IMR-90 (cell line): ENCODE data around the gene SF3A2. TPM values are rescaled to one million over a fixed set of nuclear protein-coding genes. Genes with fewer than 3 reads are reported as not detected.

Source experiments
- ATAC-seq: fragments of 200-7000 bp; cut with Tn5 transposase; 2 replicates; pipeline ENCODE4 v1.9.1; 2020; ENCODE audit warnings: low read depth, mild to moderate bottlenecking, moderate library complexity
- BruUV-seq: library from RNA; stranded (reverse); fragments of 400-500 nt; replicated peaks from 2 replicates; lab custom pipeline; 2021; lab: Mats Ljungman, UMichigan
- CTCF ChIA-PET: fragments of 300-600 bp; formaldehyde crosslinking; extraction: SDS; loops from one replicate; lab custom pipeline; 2021; ENCODE audit warnings: antibody characterized with exemption; lab: Yijun Ruan, JAX
- POLR2A ChIA-PET: fragments of 300-600 bp; sonication (Branson Sonifier 250); formaldehyde crosslinking; loops from one replicate; lab custom pipeline; 2022; ENCODE audit warnings: antibody characterized with exemption; ENCODE audit not compliant: unreplicated experiment; lab: Charles Lee
- DNase-seq: peaks from one replicate; pipeline ENCODE4 v3.0.0; 2013
- H2AFZ ChIP-seq: replicated peaks from 2 replicates; pipeline ENCODE3; 2013; ENCODE audit warnings: low read length, mild to moderate bottlenecking; ENCODE audit not compliant: poor library complexity
- H2AK5ac ChIP-seq: 2 replicates; pipeline ENCODE4 v1.6.1; 2013; ENCODE audit warnings: low read depth, low read length, inconsistent platforms
- H2AK9ac ChIP-seq: replicated peaks from 2 replicates; pipeline ENCODE3; 2013; ENCODE audit warnings: mild to moderate bottlenecking, low read depth, low read length, moderate library complexity; ENCODE audit not compliant: poor library complexity
- H2BK120ac ChIP-seq: 2 replicates; pipeline ENCODE4 v1.6.1; 2013; ENCODE audit warnings: low read depth, low read length, inconsistent platforms
- H2BK15ac ChIP-seq: 3 replicates; pipeline ENCODE4 v1.6.1; 2013; ENCODE audit warnings: low read depth, low read length, inconsistent platforms
- H2BK20ac ChIP-seq: 2 replicates; pipeline ENCODE4 v1.6.1; 2013; ENCODE audit warnings: low read depth, mild to moderate bottlenecking, inconsistent platforms, low read length, moderate library complexity
- H2BK5ac ChIP-seq: 2 replicates; pipeline ENCODE4 v1.6.1; 2013; ENCODE audit warnings: mild to moderate bottlenecking, low read depth, low read length, inconsistent platforms; ENCODE audit not compliant: poor library complexity, severe bottlenecking
- H3K14ac ChIP-seq: replicated peaks from 2 replicates; pipeline ENCODE4 v1.6.1; 2013; ENCODE audit warnings: low read depth, low read length, inconsistent platforms
- H3K18ac ChIP-seq: 2 replicates; pipeline ENCODE4 v1.6.1; 2013; ENCODE audit warnings: low read depth, low read length, control low read depth
- H3K23ac ChIP-seq: 2 replicates; pipeline ENCODE4 v1.6.1; 2013; ENCODE audit warnings: low read depth, low read length, inconsistent platforms
- H3K27ac ChIP-seq: 2 replicates; pipeline ENCODE4 v1.5.1; 2013; ENCODE audit warnings: mild to moderate bottlenecking, control low read depth, low read length; ENCODE audit not compliant: insufficient read depth
- H3K27me3 ChIP-seq: 2 replicates; pipeline ENCODE4 v1.6.1; 2013; ENCODE audit warnings: low read length; ENCODE audit not compliant: control insufficient read depth, insufficient read depth
- H3K36me3 ChIP-seq: 2 replicates; pipeline ENCODE4 v1.6.1; 2013; ENCODE audit warnings: low read length, mixed read lengths; ENCODE audit not compliant: control insufficient read depth, insufficient read depth
- H3K4ac ChIP-seq: 2 replicates; pipeline ENCODE4 v1.6.1; 2013; ENCODE audit warnings: low read depth, low read length, inconsistent platforms
- H3K4me1 ChIP-seq: 2 replicates; pipeline ENCODE4 v1.6.1; 2013; ENCODE audit warnings: low read length, mixed read lengths; ENCODE audit not compliant: control insufficient read depth, insufficient read depth
- H3K4me2 ChIP-seq: 2 replicates; pipeline ENCODE4 v1.6.1; 2013; ENCODE audit warnings: low read depth, mild to moderate bottlenecking, control low read depth, low read length, moderate library complexity
- H3K4me3 ChIP-seq: 2 replicates; pipeline ENCODE4 v1.5.1; 2013; ENCODE audit warnings: low read depth, mild to moderate bottlenecking, control low read depth, low read length, moderate library complexity; ENCODE audit not compliant: insufficient read depth
- H3K56ac ChIP-seq: 2 replicates; pipeline ENCODE4 v1.6.1; 2013; ENCODE audit warnings: low read length, inconsistent platforms; ENCODE audit not compliant: insufficient read depth; ENCODE audit errors: extremely low read depth
- H3K79me1 ChIP-seq, 2 experiments: 2 replicates each; pipeline ENCODE4 v1.6.1; 2013; ENCODE audit warnings: low read length in 2 of 2, inconsistent platforms in 1 of 2, low read depth in 1 of 2
- H3K9ac ChIP-seq: 2 replicates; pipeline ENCODE4 v1.6.1; 2013; ENCODE audit warnings: low read depth, low read length, control low read depth
- H3K9me1 ChIP-seq: 2 replicates; pipeline ENCODE4 v1.6.1; 2013; ENCODE audit warnings: low read length, inconsistent platforms; ENCODE audit not compliant: insufficient read depth
- H3K9me3 ChIP-seq: 2 replicates; pipeline ENCODE4 v1.6.1; 2013; ENCODE audit warnings: low read length; ENCODE audit not compliant: control insufficient read depth, insufficient read depth
- H4K20me1 ChIP-seq: 2 replicates; pipeline ENCODE4 v1.6.1; 2013; ENCODE audit warnings: low read length, inconsistent platforms; ENCODE audit not compliant: insufficient read depth
- H4K5ac ChIP-seq: 2 replicates; pipeline ENCODE4 v1.6.1; 2013; ENCODE audit warnings: mild to moderate bottlenecking, low read depth, low read length, control low read depth
- H4K8ac ChIP-seq, 2 experiments: 2 replicates each; pipeline ENCODE4 v1.6.1; 2013; ENCODE audit warnings: low read depth in 2 of 2, low read length in 2 of 2, control low read depth in 1 of 2, inconsistent platforms in 1 of 2
- H4K91ac ChIP-seq: 2 replicates; pipeline ENCODE4 v1.6.1; 2013; ENCODE audit warnings: low read depth, low read length, inconsistent platforms; ENCODE audit not compliant: insufficient read depth
- BHLHE40 ChIP-seq: fragments of 150-350 bp; IDR thresholded peaks from 2 replicates; pipeline ENCODE4 v1.6.1; 2016; ENCODE audit warnings: mild to moderate bottlenecking, low read depth, low read length
- CEBPB ChIP-seq: IDR thresholded peaks from 2 replicates; pipeline ENCODE4 v1.6.1; 2012; ENCODE audit warnings: low read depth, low read length, improper control_type of control experiment
- CHD1 ChIP-seq: IDR thresholded peaks from 2 replicates; pipeline ENCODE4 v1.6.1; 2012; ENCODE audit warnings: low read depth, low read length, improper control_type of control experiment
- CTCF ChIP-seq: conservative IDR thresholded peaks from 2 replicates; pipeline ENCODE4 v1.5.1; 2012; ENCODE audit warnings: mild to moderate bottlenecking, low read depth, low read length, improper control_type of control experiment
- ELK1 ChIP-seq: fragments of 150-350 bp; IDR thresholded peaks from 2 replicates; pipeline ENCODE4 v1.6.1; 2016; ENCODE audit warnings: low read depth, mild to moderate bottlenecking, low read length, moderate library complexity, borderline replicate concordance
- FOS ChIP-seq: fragments of 150-350 bp; IDR thresholded peaks from 2 replicates; pipeline ENCODE4 v1.6.1; 2016; ENCODE audit warnings: low read depth, low read length
- MAFK ChIP-seq: IDR thresholded peaks from 2 replicates; pipeline ENCODE4 v1.6.1; 2012; ENCODE audit warnings: low read depth, low read length, improper control_type of control experiment
- MAZ ChIP-seq: IDR thresholded peaks from 2 replicates; pipeline ENCODE4 v1.6.1; 2012; ENCODE audit warnings: low read depth, mild to moderate bottlenecking, low read length, improper control_type of control experiment, moderate library complexity, borderline replicate concordance
- MXI1 ChIP-seq: IDR thresholded peaks from 2 replicates; pipeline ENCODE4 v1.6.1; 2012; ENCODE audit warnings: low read depth, mild to moderate bottlenecking, low read length, moderate library complexity, borderline replicate concordance
- NFE2L2 ChIP-seq: fragments of 150-350 bp; IDR thresholded peaks from 2 replicates; pipeline ENCODE4 v1.6.1; 2016; ENCODE audit warnings: low read depth, mild to moderate bottlenecking, low read length
- POLR2A ChIP-seq: IDR thresholded peaks from 2 replicates; pipeline ENCODE4 v1.6.1; 2012; ENCODE audit warnings: mild to moderate bottlenecking, low read depth, low read length
- RAD21 ChIP-seq: IDR thresholded peaks from 2 replicates; pipeline ENCODE4 v1.6.1; 2012; ENCODE audit warnings: low read length, improper control_type of control experiment
- RCOR1 ChIP-seq: IDR thresholded peaks from 2 replicates; pipeline ENCODE4 v1.6.1; 2012; ENCODE audit warnings: mild to moderate bottlenecking, low read length, improper control_type of control experiment; ENCODE audit not compliant: insufficient replicate concordance
- RFX5 ChIP-seq: IDR thresholded peaks from 2 replicates; pipeline ENCODE4 v1.8.0; 2012; ENCODE audit warnings: low read depth, mild to moderate bottlenecking, low read length, moderate library complexity
- SMC3 ChIP-seq: fragments of 150-350 bp; IDR thresholded peaks from 2 replicates; pipeline ENCODE4 v1.6.1; 2016; ENCODE audit warnings: low read depth, mild to moderate bottlenecking, antibody characterized with exemption, low read length, moderate library complexity
- USF2 ChIP-seq: fragments of 150-350 bp; IDR thresholded peaks from 2 replicates; pipeline ENCODE4 v1.6.1; 2017; ENCODE audit warnings: mild to moderate bottlenecking, antibody characterized with exemption, low read length, low read depth
- WGBS, 2 experiments: methylation state at CpG; one replicate each; pipeline versions ENCODE4 v1.1.5 to v1.1.7; 2013; ENCODE audit warnings: missing lambda C conversion rate in 2 of 2; ENCODE audit not compliant: insufficient read length in 1 of 2; ENCODE audit errors: extremely low coverage in 2 of 2; 5-methylcytosine and 5-hydroxymethylcytosine counted together
- dilution Hi-C: fragments of 300-500 bp; cut with HindIII; formaldehyde crosslinking; loops from one replicate; pipeline ENCODE4 v1.14.3; 2018; ENCODE audit warnings: low sequenced_read_pairs; ENCODE audit not compliant: unreplicated experiment
- in situ Hi-C: fragments of 300-500 bp; cut with MboI; formaldehyde crosslinking; loops from 3 replicates; pipeline ENCODE4 v1.14.3; 2019; ENCODE audit warnings: low sequenced_read_pairs, inconsistent platforms, mixed read lengths
- intact Hi-C: fragments of 100-400 bp; cut with micrococcal nuclease; formaldehyde crosslinking; loops from 2 replicates; pipeline ENCODE4 v1.10.0; 2022
- polyA plus RNA-seq, 3 experiments: library from polyadenylated mRNA; depleted of rRNA; stranded (reverse); fragments of >200 nt; gene quantifications; 2 replicates each; pipeline ENCODE4 v1.2.3, GENCODE V29; 2012; ENCODE audit warnings: low replicate concordance in 1 of 3
- total RNA-seq: library from RNA; depleted of rRNA; stranded (reverse); fragments of >200 nt; gene quantifications from 2 replicates; pipeline ENCODE4 v1.2.3, GENCODE V29; 2012

The SF3A2 gene
- total and polyA plus RNA-seq, 2 of the 4 experiments (the other 2 are of a cell fraction), result 4.8 to 34.5 TPM

- Histone ChIP-seq H2BK120ac (no peak overlapping the region), H2BK20ac (no peak overlapping the region), H3K23ac (no peak overlapping the region), H3K4me3 (no peak overlapping the region), H3K27me3 (no peaks in the 10 kb centered on the region), H4K91ac (no peak overlapping the region), H3K79me1 (peaks cover 4 to 49% of the 10 kb centered on the region in 2 experiments; a peak in 2 of 4 replicates), H3K36me3 (peaks cover 57% of the 10 kb centered on the region), H3K4me2 (no peak overlapping the region), H3K18ac (no peak overlapping the region), H2AK5ac (no peak overlapping the region), H4K8ac (no peak overlapping the region), H3K14ac (no peak overlapping the region), H2BK5ac (no peak overlapping the region), H3K9ac (no peak overlapping the region), H3K4me1 (peaks cover 10% of the 10 kb centered on the region; the same call in 1 of the 2 replicates), H2AFZ (no peak overlapping the region), H2BK15ac (no peak overlapping the region), H3K9me3 (no peaks in the 10 kb centered on the region), H4K5ac (no peak overlapping the region), H2AK9ac (no peak overlapping the region), H3K4ac (no peak overlapping the region), H3K27ac (no peak overlapping the region), H3K9me1 (peaks cover 7% of the 10 kb centered on the region), H3K56ac (no peak overlapping the region), H4K20me1 (peaks cover 88% of the 10 kb centered on the region)
- in situ Hi-C loops (no loop called here), dilution Hi-C loops (no loop called here), intact Hi-C loops (no loop called here)
- 96% methylated on average over 12 of the region's 21 CpGs; no CpG with 5 or more reads in 1 of the 2 experiments for WGBS, 2 experiments
- no TSS peak for BruUV-seq
- no peak for TF ChIP-seq FOS
- TF ChIP-seq CHD1, result no peak
- TF ChIP-seq USF2, result no peak
- TF ChIP-seq RCOR1, result no peak
- TF ChIP-seq CTCF, result no peak
- TF ChIP-seq CEBPB, result no peak
- TF ChIP-seq MAZ, result no peak
- no peak for TF ChIP-seq RFX5
- TF ChIP-seq MAFK, result no peak
- TF ChIP-seq POLR2A, result no peak
- no peak for TF ChIP-seq RAD21
- TF ChIP-seq MXI1, result no peak
- TF ChIP-seq NFE2L2, result no peak
- TF ChIP-seq SMC3, result no peak
- TF ChIP-seq BHLHE40, result no peak
- no peak for TF ChIP-seq ELK1
- CTCF ChIA-PET, result no interaction called here
- DNase-seq (no peak), ATAC-seq (no peak)
- POLR2A ChIA-PET, result no interaction called here
These were observed 7.9 kb downstream of the SF3A2 start for GRCh38 chr19:2244486-2244885.
